ENCODE measurements around the gene KAZN.

The KAZN gene

GRCh38 chr1:15088281-15088971 is 489.9 kb downstream of the KAZN start:
- no peak for DNase-seq (ENCODE audit: low read depth in 2 of 2)

GRCh38 chr1:15089258-15089992 is 490.9 kb downstream of the KAZN start:
- DNase-seq (ENCODE audit: low read depth in 2 of 2) = no peak

GRCh38 chr1:15090373-15090772 is 491.9 kb downstream of the KAZN start:
- no peak for DNase-seq (ENCODE audit: low read depth in 2 of 2)

GRCh38 chr1:15094056-15094455 is 495.6 kb downstream of the KAZN start:
- no peak for DNase-seq (ENCODE audit: low read depth in 2 of 2)

- DNase-seq (ENCODE audit: low read depth in 2 of 2) = no peak
Observed at GRCh38 chr1:15094719-15095495, 496.4 kb downstream of the KAZN start.

- no peak for DNase-seq (ENCODE audit: low read depth in 2 of 2)
Observed at GRCh38 chr1:15095496-15095875, 497.0 kb downstream of the KAZN start.

GRCh38 chr1:15096293-15096692 is 497.8 kb downstream of the KAZN start:
- DNase-seq (ENCODE audit: low read depth in 2 of 2) = no peak

- no peak for DNase-seq (ENCODE audit: low read depth in 2 of 2)
Observed at GRCh38 chr1:15098176-15099125, 500.0 kb downstream of the KAZN start.

GRCh38 chr1:15099441-15100120 is 501.1 kb downstream of the KAZN start:
- DNase-seq (ENCODE audit: low read depth in 2 of 2) = no peak

GRCh38 chr1:15100121-15100879 is 501.8 kb downstream of the KAZN start:
- no peak for DNase-seq (ENCODE audit: low read depth in 2 of 2)

GRCh38 chr1:15100880-15101760 is 502.6 kb downstream of the KAZN start:
- no peak for DNase-seq (ENCODE audit: low read depth in 2 of 2)

GRCh38 chr1:15101801-15102200 is 503.3 kb downstream of the KAZN start:
- DNase-seq (ENCODE audit: low read depth in 2 of 2) = no peak

GRCh38 chr1:15102646-15103045 is 504.2 kb downstream of the KAZN start:
- no peak for DNase-seq (ENCODE audit: low read depth in 2 of 2)

GRCh38 chr1:15103211-15103610 is 504.7 kb downstream of the KAZN start:
- DNase-seq (ENCODE audit: low read depth in 2 of 2) = no peak

- DNase-seq (ENCODE audit: low read depth in 2 of 2) = no peak
Observed at GRCh38 chr1:15103906-15104305, 505.4 kb downstream of the KAZN start.

- no peak for DNase-seq (ENCODE audit: low read depth in 2 of 2)
Observed at GRCh38 chr1:15104768-15105167, 506.3 kb downstream of the KAZN start.

- no peak for DNase-seq (ENCODE audit: low read depth in 2 of 2)
Observed at GRCh38 chr1:15106608-15107007, 508.1 kb downstream of the KAZN start.

GRCh38 chr1:15107058-15107687 is 508.7 kb downstream of the KAZN start:
- DNase-seq (ENCODE audit: low read depth in 2 of 2) = no peak

- no peak for DNase-seq (ENCODE audit: low read depth in 2 of 2)
Observed at GRCh38 chr1:15107911-15108310, 509.4 kb downstream of the KAZN start.
